ENCODE data around the gene STEAP4.

GRCh38 chr7:88314061-88314491 is 7.4 kb upstream of the STEAP4 start:
- TF ChIP-seq JUN (CRISPR knock-in tag; IDR thresholded peaks at IDR 0.05) (no peak), CTCF (IDR thresholded peaks at IDR 0.05) (no peak), ZNF317 (CRISPR knock-in tag; IDR thresholded peaks at IDR 0.05; ENCODE audit: borderline replicate concordance, low read depth) (no peak), ZNF232 (CRISPR knock-in tag; IDR thresholded peaks at IDR 0.05) (no peak), NR2C2 (CRISPR knock-in tag; IDR thresholded peaks at IDR 0.05) (no peak), NFYB (CRISPR knock-in tag; conservative IDR thresholded peaks at IDR 0.05; ENCODE audit: low read depth) (no peak), HMGXB4 (CRISPR knock-in tag; IDR thresholded peaks at IDR 0.05) (no peak), ZNF425 (CRISPR knock-in tag; conservative IDR thresholded peaks at IDR 0.05) (no peak), ZNF138 (CRISPR knock-in tag; conservative IDR thresholded peaks at IDR 0.05) (no peak), STAT6 (CRISPR knock-in tag; conservative IDR thresholded peaks at IDR 0.05; ENCODE audit: low read depth) (no peak), CREB1 (CRISPR knock-in tag; IDR thresholded peaks at IDR 0.05) (no peak), ETV6 (CRISPR knock-in tag; IDR thresholded peaks at IDR 0.05) (no peak)
